Ovary (tissue), 9 donors: ENCODE measurements around the gene PKMYT1. TPM values are rescaled to one million over a fixed set of nuclear protein-coding genes. Genes with fewer than 3 reads are reported as not detected.

Experiments used
- DNase-seq, 5 donors: peaks; one replicate each; pipeline ENCODE4 v3.0.0-alpha.2; 2019 to 2020
- H3K27ac ChIP-seq, 2 donors: fragments of 200-600 bp; one replicate each; pipeline versions ENCODE4 v1.5.1 to v1.8.0; 2019 to 2022
- H3K27me3 ChIP-seq: fragments of 200-600 bp; one replicate; pipeline ENCODE4 v1.8.0; 2022
- H3K36me3 ChIP-seq: fragments of 200-600 bp; sonication (generic); one replicate; pipeline ENCODE4 v1.5.1; 2019
- H3K4me1 ChIP-seq: one replicate; pipeline ENCODE4 v1.8.1; 2013; ENCODE audit warnings: mild to moderate bottlenecking, moderate library complexity; ENCODE audit not compliant: insufficient read depth
- H3K4me3 ChIP-seq: fragments of 200-600 bp; sonication (generic); one replicate; pipeline ENCODE4 v1.5.1; 2017
- H3K9me3 ChIP-seq, 2 donors: fragments of 200-600 bp in 1 of 2; sonication (generic) in 1 of 2; one replicate each; pipeline versions ENCODE4 v1.5.1 to v1.8.1; 2013 to 2019; ENCODE audit warnings: mild to moderate bottlenecking in 1 of 2, moderate library complexity in 1 of 2
- EP300 ChIP-seq: sonication (generic); formaldehyde crosslinking; IDR thresholded peaks from one replicate; pipeline ENCODE4 v1.6.1; 2017; ENCODE audit warnings: antibody characterized with exemption
- POLR2A ChIP-seq: fragments of 450-650 bp; IDR thresholded peaks from one replicate; pipeline ENCODE4 v1.6.1; 2017; ENCODE audit warnings: antibody characterized with exemption, mild to moderate bottlenecking, moderate library complexity
- WGBS, 3 donors: extraction: QIAGEN DNeasy Blood & Tissue Kit in 1 of 3; methylation state at CpG; one replicate each; pipeline versions ENCODE4 v1.1.5 to v1.1.7; 2013 to 2017; 5-methylcytosine and 5-hydroxymethylcytosine counted together
- intact Hi-C, 4 donors: fragments of 100-400 bp; cut with DNase I; formaldehyde crosslinking; loops; one replicate each; pipeline versions ENCODE4 v1.11.0 to v1.15.1; 2022 to 2023
- polyA plus RNA-seq, 2 donors: library from polyadenylated mRNA; stranded (reverse); fragments of 200-250 nt in 1 of 2; fragments of 350-450 nt in 1 of 2; fragmentation: Illumina TruSeq in 1 of 2; extraction: RNeasy Lipid Tissue Mini Kit (QIAGEN cat#74804) in 1 of 2; gene quantifications; one replicate each; pipeline ENCODE4 v1.2.3, GENCODE V29; 2013 to 2014
- total RNA-seq, 7 donors: library from RNA; depleted of rRNA in 2 of 7; stranded (reverse); fragments of >200 nt in 2 of 7; fragmentation: NEBNext Ultra II Directional in 3 of 7; extraction: Animal tissue kit (Norgen Biotek cat#: 25700) in 3 of 7; gene quantifications; one replicate each; pipeline versions ENCODE4 v1.1.0 to v1.2.4, GENCODE V29; 2016 to 2023
- TF ChIP-seq, protein P1 (sequence below), 3 donors: fragments of 450-650 bp in 2 of 3; fragments of 200-600 bp in 1 of 3; IDR thresholded peaks; one replicate each; pipeline versions ENCODE4 v1.5.1 to v1.8.0; 2016 to 2022; ENCODE audit warnings: antibody characterized with exemption in 3 of 3, mild to moderate bottlenecking in 1 of 3
- donor health status: DM: no; HTN: no; CAD: no; lungs with moderate emphysema.
- donor health status: DM: no; HTN: no; CAD: no.
- donor health status: Bipolar disorder and iron deficiency.
- donor health status: DM: yes; HTN: yes; CAD: no.
- donor health status: DM: no; HTN: no; CAD: no.
- donor health status: DM: yes; HTN: yes; CAD: no.

PKMYT1 gene
- total and polyA plus RNA-seq, 9 donors, result 0.23 to 2.6 (median 0.86) TPM; not detected in 3

DNA sequence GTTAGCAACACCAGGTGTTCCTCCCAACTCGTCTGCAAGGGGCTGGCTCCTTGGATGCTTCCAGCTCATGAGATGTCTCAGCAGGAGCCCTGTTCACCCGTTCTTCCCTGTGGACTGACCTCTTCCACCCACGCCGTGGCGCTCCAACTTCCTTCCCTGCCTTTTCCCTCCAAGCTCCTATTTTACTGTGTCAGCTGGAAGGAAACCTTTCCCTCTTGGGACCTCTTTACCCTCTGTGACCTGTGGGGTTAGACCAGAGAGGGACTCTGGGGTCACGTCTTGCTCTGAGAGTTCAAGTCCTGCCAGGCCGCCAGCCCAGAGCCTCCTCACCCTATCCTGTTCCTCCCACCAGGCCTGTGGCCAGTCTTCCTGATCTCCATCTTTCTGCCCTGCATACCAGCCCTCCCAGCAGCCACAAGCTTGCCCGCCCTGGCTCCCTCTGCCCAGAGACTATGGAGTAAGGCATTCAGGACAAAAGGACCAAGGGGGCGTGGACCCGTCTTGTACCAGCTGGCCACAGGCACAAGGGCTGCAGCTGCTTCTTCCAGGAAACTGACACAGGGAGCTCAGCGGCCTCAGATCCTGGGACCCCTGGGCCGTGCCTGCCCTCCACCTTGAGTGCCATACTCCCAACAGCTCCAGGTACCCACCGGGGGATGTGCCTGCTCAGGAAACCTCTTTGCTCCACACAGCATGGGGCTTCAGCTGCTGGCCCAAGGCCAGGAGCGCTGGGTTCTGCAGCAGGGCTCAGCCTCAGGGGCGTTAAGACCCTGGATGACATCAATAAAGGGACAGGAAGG, 8.1 kb downstream of the PKMYT1 start:
- WGBS, 3 donors, result 76 to 84% (median 77%) methylated on average over 15 of the region's 15 CpGs
- Histone ChIP-seq H3K9me3 (no peaks in the 10 kb centered on the region), H3K27me3 (peaks cover 6% of the 10 kb centered on the region), H3K4me1 (peaks cover 8% of the 10 kb centered on the region), H3K4me3 (no peak overlapping the region), H3K27ac (no peak overlapping the region), H3K36me3 (no peaks in the 10 kb centered on the region)
- TF ChIP-seq EP300 (no peak), POLR2A (no peak)
- TF ChIP-seq, protein P1, sequence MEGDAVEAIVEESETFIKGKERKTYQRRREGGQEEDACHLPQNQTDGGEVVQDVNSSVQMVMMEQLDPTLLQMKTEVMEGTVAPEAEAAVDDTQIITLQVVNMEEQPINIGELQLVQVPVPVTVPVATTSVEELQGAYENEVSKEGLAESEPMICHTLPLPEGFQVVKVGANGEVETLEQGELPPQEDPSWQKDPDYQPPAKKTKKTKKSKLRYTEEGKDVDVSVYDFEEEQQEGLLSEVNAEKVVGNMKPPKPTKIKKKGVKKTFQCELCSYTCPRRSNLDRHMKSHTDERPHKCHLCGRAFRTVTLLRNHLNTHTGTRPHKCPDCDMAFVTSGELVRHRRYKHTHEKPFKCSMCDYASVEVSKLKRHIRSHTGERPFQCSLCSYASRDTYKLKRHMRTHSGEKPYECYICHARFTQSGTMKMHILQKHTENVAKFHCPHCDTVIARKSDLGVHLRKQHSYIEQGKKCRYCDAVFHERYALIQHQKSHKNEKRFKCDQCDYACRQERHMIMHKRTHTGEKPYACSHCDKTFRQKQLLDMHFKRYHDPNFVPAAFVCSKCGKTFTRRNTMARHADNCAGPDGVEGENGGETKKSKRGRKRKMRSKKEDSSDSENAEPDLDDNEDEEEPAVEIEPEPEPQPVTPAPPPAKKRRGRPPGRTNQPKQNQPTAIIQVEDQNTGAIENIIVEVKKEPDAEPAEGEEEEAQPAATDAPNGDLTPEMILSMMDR (IDR thresholded peaks at IDR 0.05), result no peak
- DNase-seq, result no peak
- intact Hi-C loops, result no loop called here

DNA sequence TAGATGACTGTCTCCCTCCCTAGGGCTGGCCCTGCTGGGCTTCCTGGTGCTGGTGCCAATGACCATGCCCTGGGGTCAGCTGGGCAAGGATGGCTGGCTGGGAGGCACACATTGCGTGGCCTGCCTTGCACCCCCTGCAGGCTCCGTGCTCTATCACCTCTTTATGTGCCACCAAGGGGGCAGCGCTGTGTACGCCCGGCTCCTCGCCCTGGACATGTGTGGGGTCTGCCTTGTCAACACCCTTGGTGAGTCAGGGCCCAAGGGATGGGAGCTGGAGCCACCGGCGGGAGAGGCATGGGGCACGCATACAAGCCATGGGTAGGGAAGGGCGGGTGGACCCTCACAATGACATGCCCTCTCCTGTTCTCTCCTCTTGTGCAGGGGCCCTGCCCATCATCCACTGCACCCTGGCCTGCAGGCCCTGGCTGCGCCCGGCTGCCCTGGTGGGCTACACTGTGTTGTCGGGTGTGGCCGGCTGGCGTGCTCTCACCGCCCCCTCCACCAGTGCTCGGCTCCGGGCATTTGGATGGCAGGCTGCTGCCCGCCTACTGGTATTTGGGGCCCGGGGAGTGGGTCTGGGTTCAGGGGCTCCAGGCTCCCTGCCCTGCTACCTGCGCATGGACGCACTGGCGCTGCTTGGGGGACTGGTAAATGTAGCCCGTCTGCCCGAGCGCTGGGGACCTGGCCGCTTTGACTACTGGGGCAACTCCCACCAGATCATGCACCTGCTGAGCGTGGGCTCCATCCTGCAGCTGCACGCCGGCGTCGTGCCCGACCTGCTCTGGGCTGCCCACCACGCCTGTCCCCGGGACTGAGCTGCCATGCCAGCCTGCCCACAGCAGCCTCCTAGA, 8.9 kb downstream of the PKMYT1 start:
- Histone ChIP-seq H3K27ac (no peak overlapping the region), H3K9me3 (no peaks in the 10 kb centered on the region), H3K36me3 (no peaks in the 10 kb centered on the region), H3K27me3 (peaks cover 6% of the 10 kb centered on the region), H3K4me3 (no peak overlapping the region), H3K4me1 (peaks cover 8% of the 10 kb centered on the region)
- no peak for DNase-seq
- intact Hi-C loops, result no loop called here
- 92 to 94% (median 93%) methylated on average over 33 to 35 of the region's 35 CpGs for WGBS, 3 donors
- TF ChIP-seq EP300 (no peak), POLR2A (no peak)
- TF ChIP-seq, protein P1 (IDR thresholded peaks at IDR 0.05), result no peak

DNA sequence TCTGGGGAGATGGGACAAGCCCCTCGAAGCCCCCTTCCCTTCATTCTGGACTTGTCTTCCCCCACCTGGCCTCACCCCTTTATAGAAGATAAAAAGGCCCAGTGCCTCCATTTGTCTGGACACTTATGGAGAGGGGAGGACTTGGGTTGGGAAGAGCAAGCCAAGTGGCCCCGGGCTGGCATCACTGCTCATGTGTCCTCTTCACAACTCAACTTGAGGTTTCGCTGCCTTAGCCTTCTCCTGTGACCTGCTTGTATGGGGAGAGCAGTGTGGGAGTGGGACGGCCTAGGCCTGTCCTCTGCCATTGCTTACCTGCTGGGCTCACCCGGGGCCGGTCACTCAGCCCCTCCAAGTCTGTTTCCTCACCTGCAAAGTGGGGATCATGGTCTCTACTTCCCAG, 9.7 kb downstream of the PKMYT1 start:
- H3K27me3 ChIP-seq, result peaks cover 6% of the 10 kb centered on the region
- WGBS, 3 donors, result 81 to 85% (median 82%) methylated on average over 6 of the region's 6 CpGs
- no peak for DNase-seq
- H3K4me3 ChIP-seq, result no peak overlapping the region
- no peak overlapping the region for H3K27ac ChIP-seq
- no peak for TF ChIP-seq EP300
- TF ChIP-seq, protein P1 (IDR thresholded peaks at IDR 0.05), result no peak
- TF ChIP-seq POLR2A, result no peak
- no peaks in the 10 kb centered on the region for H3K36me3 ChIP-seq
- H3K9me3 ChIP-seq, result no peaks in the 10 kb centered on the region
- intact Hi-C loops, result no loop called here
- peaks cover 8% of the 10 kb centered on the region for H3K4me1 ChIP-seq

DNA sequence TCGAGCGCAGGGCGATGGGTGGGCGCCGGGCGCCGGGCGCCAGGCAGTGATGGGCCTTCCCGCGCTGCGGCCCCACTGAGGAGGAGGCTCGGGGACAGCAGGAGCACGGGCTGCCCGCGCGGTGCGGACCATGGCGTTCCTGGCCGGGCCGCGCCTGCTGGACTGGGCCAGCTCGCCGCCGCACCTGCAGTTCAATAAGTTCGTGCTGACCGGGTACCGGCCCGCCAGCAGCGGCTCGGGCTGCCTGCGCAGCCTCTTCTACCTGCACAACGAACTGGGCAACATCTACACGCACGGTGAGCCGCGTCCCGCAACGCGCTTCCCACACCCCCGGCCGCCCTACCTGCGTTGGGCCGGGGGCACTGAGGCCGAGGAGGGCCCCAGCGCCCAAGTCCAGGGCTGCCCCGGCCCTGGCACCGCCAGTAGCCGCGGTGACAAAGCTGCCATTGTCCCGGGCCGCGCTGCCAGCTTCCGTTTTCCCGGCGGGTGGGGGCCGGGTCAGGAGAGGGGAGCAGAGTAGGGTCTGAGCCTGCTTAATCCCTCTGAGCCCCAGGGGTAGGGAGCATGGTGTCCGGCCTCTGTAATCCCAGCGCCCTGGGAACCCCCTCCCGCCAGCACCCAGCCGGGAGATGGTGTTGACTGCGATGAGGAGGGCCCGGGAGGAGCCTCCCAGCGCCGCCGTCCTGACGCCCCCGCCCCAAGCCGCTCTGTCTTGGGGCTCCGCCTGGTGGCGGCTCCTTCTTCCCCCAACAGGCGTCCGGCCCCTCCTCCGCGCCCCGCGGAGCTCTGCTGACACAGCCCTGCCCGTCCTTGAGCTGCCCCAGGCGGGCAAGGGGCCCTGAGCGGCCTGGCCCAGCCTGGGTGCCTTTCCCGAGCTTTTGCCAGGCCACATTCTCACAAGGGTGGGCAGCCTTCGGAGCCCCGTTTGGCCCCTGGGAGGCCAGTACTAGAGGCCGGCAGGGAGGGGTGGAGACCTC, 10.4 kb downstream of the PKMYT1 start:
- Histone ChIP-seq H3K36me3 (no peaks in the 10 kb centered on the region), H3K27me3 (peaks cover 7% of the 10 kb centered on the region), H3K4me3 (peak overlapping the region; percentile 40), H3K27ac (no peak overlapping the region), H3K4me1 (peaks cover 8% of the 10 kb centered on the region), H3K9me3 (no peaks in the 10 kb centered on the region)
- TF ChIP-seq, protein P1 (IDR thresholded peaks at IDR 0.05), result no peak
- no peak for TF ChIP-seq POLR2A
- no peak for TF ChIP-seq EP300
- WGBS, 3 donors, result 3 to 8% (median 3%) methylated on average over 19 to 83 of the region's 83 CpGs
- intact Hi-C loops, result no loop called here
- DNase-seq, result peak in 1 of 5 donors; percentile 19
